ENCODE data around the gene PTPRT. TPM values are rescaled to one million over a fixed set of nuclear protein-coding genes. Genes with fewer than 3 reads are reported as not detected.
A peak's percentile ranks its signal among the peaks of the same experiment; 100 is the strongest.

Gene PTPRT
- total and polyA plus RNA-seq, 2 experiments from 2014 or later: not detected

GRCh38 chr20:42963796-42964195, 225.9 kb downstream of the PTPRT start:
- no peak overlapping the region for H3K4me3 Mint-ChIP-seq
- H2AFZ ChIP-seq: no peak overlapping the region
- ATAC-seq (peak; percentile 56; the same call in 2 of the 3 replicates), DNase-seq (ENCODE audit: low spot score) (no peak)
- H3K27me3 Mint-ChIP-seq (ENCODE audit: insufficient read depth, low read depth, poor library complexity): peaks cover 3% of the 10 kb centered on the region
- H3K79me2 ChIP-seq (replicated peaks; ENCODE audit: insufficient read depth): no peaks in the 10 kb centered on the region
- H3K27ac Mint-ChIP-seq: no peak overlapping the region
- H3K9me2 ChIP-seq (ENCODE audit: insufficient read depth): no peaks in the 10 kb centered on the region
- no peaks in the 10 kb centered on the region for H3K4me1 ChIP-seq (ENCODE audit: insufficient read depth)
- H3K4me3 ChIP-seq: no peak overlapping the region
- no peak for TF ChIP-seq EZH2phosphoT487 (IDR thresholded peaks at IDR 0.05; ENCODE audit: unreplicated experiment)
- no peak for TF ChIP-seq NANOG (IDR thresholded peaks at IDR 0.05; ENCODE audit: borderline replicate concordance)
- TF ChIP-seq STAT1 (IDR thresholded peaks at IDR 0.05; ENCODE audit: unreplicated experiment): no peak
- TF ChIP-seq CREB1 (CRISPR knock-in tag; IDR thresholded peaks at IDR 0.05; ENCODE audit: low read depth): no peak
- TF ChIP-seq JUNB (IDR thresholded peaks at IDR 0.05; ENCODE audit: unreplicated experiment): no peak
- TF ChIP-seq, protein P1, sequence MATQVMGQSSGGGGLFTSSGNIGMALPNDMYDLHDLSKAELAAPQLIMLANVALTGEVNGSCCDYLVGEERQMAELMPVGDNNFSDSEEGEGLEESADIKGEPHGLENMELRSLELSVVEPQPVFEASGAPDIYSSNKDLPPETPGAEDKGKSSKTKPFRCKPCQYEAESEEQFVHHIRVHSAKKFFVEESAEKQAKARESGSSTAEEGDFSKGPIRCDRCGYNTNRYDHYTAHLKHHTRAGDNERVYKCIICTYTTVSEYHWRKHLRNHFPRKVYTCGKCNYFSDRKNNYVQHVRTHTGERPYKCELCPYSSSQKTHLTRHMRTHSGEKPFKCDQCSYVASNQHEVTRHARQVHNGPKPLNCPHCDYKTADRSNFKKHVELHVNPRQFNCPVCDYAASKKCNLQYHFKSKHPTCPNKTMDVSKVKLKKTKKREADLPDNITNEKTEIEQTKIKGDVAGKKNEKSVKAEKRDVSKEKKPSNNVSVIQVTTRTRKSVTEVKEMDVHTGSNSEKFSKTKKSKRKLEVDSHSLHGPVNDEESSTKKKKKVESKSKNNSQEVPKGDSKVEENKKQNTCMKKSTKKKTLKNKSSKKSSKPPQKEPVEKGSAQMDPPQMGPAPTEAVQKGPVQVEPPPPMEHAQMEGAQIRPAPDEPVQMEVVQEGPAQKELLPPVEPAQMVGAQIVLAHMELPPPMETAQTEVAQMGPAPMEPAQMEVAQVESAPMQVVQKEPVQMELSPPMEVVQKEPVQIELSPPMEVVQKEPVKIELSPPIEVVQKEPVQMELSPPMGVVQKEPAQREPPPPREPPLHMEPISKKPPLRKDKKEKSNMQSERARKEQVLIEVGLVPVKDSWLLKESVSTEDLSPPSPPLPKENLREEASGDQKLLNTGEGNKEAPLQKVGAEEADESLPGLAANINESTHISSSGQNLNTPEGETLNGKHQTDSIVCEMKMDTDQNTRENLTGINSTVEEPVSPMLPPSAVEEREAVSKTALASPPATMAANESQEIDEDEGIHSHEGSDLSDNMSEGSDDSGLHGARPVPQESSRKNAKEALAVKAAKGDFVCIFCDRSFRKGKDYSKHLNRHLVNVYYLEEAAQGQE (IDR thresholded peaks at IDR 0.05; ENCODE audit: unreplicated experiment): no peak
- TF ChIP-seq POLR2AphosphoS5 (IDR thresholded peaks at IDR 0.05; ENCODE audit: low read depth): no peak
- TF ChIP-seq ETS1 (IDR thresholded peaks at IDR 0.05): no peak
- TF ChIP-seq EZH2 (IDR thresholded peaks at IDR 0.05; ENCODE audit: low read depth, unreplicated experiment): no peak
- TF ChIP-seq ZNF331 (CRISPR knock-in tag; IDR thresholded peaks at IDR 0.05; ENCODE audit: low read depth): no peak
- TF ChIP-seq, protein P2, sequence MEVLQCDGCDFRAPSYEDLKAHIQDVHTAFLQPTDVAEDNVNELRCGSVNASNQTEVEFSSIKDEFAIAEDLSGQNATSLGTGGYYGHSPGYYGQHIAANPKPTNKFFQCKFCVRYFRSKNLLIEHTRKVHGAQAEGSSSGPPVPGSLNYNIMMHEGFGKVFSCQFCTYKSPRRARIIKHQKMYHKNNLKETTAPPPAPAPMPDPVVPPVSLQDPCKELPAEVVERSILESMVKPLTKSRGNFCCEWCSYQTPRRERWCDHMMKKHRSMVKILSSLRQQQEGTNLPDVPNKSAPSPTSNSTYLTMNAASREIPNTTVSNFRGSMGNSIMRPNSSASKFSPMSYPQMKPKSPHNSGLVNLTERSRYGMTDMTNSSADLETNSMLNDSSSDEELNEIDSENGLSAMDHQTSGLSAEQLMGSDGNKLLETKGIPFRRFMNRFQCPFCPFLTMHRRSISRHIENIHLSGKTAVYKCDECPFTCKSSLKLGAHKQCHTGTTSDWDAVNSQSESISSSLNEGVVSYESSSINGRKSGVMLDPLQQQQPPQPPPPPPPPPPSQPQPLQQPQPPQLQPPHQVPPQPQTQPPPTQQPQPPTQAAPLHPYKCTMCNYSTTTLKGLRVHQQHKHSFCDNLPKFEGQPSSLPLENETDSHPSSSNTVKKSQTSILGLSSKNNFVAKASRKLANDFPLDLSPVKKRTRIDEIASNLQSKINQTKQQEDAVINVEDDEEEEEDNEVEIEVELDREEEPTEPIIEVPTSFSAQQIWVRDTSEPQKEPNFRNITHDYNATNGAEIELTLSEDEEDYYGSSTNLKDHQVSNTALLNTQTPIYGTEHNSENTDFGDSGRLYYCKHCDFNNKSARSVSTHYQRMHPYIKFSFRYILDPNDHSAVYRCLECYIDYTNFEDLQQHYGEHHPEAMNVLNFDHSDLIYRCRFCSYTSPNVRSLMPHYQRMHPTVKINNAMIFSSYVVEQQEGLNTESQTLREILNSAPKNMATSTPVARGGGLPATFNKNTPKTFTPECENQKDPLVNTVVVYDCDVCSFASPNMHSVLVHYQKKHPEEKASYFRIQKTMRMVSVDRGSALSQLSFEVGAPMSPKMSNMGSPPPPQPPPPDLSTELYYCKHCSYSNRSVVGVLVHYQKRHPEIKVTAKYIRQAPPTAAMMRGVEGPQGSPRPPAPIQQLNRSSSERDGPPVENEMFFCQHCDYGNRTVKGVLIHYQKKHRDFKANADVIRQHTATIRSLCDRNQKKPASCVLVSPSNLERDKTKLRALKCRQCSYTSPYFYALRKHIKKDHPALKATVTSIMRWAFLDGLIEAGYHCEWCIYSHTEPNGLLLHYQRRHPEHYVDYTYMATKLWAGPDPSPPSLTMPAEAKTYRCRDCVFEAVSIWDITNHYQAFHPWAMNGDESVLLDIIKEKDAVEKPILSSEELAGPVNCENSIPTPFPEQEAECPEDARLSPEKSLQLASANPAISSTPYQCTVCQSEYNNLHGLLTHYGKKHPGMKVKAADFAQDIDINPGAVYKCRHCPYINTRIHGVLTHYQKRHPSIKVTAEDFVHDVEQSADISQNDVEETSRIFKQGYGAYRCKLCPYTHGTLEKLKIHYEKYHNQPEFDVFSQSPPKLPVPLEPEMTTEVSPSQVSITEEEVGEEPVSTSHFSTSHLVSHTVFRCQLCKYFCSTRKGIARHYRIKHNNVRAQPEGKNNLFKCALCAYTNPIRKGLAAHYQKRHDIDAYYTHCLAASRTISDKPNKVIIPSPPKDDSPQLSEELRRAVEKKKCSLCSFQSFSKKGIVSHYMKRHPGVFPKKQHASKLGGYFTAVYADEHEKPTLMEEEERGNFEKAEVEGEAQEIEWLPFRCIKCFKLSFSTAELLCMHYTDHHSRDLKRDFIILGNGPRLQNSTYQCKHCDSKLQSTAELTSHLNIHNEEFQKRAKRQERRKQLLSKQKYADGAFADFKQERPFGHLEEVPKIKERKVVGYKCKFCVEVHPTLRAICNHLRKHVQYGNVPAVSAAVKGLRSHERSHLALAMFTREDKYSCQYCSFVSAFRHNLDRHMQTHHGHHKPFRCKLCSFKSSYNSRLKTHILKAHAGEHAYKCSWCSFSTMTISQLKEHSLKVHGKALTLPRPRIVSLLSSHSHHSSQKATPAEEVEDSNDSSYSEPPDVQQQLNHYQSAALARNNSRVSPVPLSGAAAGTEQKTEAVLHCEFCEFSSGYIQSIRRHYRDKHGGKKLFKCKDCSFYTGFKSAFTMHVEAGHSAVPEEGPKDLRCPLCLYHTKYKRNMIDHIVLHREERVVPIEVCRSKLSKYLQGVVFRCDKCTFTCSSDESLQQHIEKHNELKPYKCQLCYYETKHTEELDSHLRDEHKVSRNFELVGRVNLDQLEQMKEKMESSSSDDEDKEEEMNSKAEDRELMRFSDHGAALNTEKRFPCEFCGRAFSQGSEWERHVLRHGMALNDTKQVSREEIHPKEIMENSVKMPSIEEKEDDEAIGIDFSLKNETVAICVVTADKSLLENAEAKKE (CRISPR knock-in tag; IDR thresholded peaks at IDR 0.05): no peak
- TF ChIP-seq, protein P3, sequence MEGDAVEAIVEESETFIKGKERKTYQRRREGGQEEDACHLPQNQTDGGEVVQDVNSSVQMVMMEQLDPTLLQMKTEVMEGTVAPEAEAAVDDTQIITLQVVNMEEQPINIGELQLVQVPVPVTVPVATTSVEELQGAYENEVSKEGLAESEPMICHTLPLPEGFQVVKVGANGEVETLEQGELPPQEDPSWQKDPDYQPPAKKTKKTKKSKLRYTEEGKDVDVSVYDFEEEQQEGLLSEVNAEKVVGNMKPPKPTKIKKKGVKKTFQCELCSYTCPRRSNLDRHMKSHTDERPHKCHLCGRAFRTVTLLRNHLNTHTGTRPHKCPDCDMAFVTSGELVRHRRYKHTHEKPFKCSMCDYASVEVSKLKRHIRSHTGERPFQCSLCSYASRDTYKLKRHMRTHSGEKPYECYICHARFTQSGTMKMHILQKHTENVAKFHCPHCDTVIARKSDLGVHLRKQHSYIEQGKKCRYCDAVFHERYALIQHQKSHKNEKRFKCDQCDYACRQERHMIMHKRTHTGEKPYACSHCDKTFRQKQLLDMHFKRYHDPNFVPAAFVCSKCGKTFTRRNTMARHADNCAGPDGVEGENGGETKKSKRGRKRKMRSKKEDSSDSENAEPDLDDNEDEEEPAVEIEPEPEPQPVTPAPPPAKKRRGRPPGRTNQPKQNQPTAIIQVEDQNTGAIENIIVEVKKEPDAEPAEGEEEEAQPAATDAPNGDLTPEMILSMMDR (conservative IDR thresholded peaks at IDR 0.05; ENCODE audit: low read depth in 2 of 2): no peak
- no peak for TF ChIP-seq ZNF114 (CRISPR knock-in tag; IDR thresholded peaks at IDR 0.05)
- 0 out of 2 replicates have a peak, but pooled peaks cover 2% of the 10 kb centered on the region for H3K36me3 ChIP-seq (ENCODE audit: insufficient read depth)
- H3K4me2 ChIP-seq: no peak overlapping the region
- no peaks in the 10 kb centered on the region; the same call in 2 of the 3 replicates for H3K4me1 Mint-ChIP-seq
- H4K20me1 ChIP-seq (replicated peaks; ENCODE audit: insufficient read depth): no peaks in the 10 kb centered on the region
- H3K36me3 Mint-ChIP-seq (ENCODE audit: low read depth): peaks cover 30% of the 10 kb centered on the region
- H3F3A ChIP-seq (replicated peaks; ENCODE audit: low read depth): no peaks in the 10 kb centered on the region
- H3K9me3 Mint-ChIP-seq: peaks cover 92% of the 10 kb centered on the region
- H3K27ac ChIP-seq (ENCODE audit: low read depth): no peak overlapping the region
- no peaks in the 10 kb centered on the region for H3K27me3 ChIP-seq (ENCODE audit: insufficient read depth)
